ENCODE results near the gene PRKN. TPM values are rescaled to one million over a fixed set of nuclear protein-coding genes. Genes with fewer than 3 reads are reported as not detected.

The PRKN gene
- total and polyA plus RNA-seq, 2 experiments from 2014 or later: 0.10 to 0.84 TPM

DNA sequence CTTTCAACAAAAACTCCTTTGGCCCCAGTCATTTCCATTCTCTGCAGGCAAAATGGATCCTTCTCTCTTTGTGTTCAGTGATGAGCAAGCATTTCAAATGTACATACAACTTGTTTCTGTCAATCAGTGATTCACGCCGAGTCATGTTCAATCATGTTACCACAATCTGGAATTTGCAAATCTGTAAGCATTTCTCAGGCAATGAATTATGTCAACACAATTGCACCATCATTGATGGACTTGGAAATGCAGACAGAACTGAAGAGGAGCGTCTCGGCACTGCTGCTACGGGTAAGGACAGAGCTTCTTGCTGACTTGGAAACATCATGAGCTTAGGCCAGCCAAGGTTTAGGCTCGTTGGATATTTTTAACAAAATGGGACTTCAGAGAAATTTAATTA lies 1320.9 kb downstream of the PRKN start (continued):
- TF ChIP-seq EZH2phosphoT487 (IDR thresholded peaks at IDR 0.05; ENCODE audit: unreplicated experiment) (no peak), STAT1 (IDR thresholded peaks at IDR 0.05; ENCODE audit: unreplicated experiment) (no peak), POLR2AphosphoS5 (IDR thresholded peaks at IDR 0.05; ENCODE audit: low read depth) (no peak), EZH2 (IDR thresholded peaks at IDR 0.05; ENCODE audit: low read depth, unreplicated experiment) (no peak), JUNB (IDR thresholded peaks at IDR 0.05; ENCODE audit: unreplicated experiment) (no peak)
- TF ChIP-seq, protein P1, sequence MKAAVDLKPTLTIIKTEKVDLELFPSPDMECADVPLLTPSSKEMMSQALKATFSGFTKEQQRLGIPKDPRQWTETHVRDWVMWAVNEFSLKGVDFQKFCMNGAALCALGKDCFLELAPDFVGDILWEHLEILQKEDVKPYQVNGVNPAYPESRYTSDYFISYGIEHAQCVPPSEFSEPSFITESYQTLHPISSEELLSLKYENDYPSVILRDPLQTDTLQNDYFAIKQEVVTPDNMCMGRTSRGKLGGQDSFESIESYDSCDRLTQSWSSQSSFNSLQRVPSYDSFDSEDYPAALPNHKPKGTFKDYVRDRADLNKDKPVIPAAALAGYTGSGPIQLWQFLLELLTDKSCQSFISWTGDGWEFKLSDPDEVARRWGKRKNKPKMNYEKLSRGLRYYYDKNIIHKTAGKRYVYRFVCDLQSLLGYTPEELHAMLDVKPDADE (IDR thresholded peaks at IDR 0.05): no peak

DNA sequence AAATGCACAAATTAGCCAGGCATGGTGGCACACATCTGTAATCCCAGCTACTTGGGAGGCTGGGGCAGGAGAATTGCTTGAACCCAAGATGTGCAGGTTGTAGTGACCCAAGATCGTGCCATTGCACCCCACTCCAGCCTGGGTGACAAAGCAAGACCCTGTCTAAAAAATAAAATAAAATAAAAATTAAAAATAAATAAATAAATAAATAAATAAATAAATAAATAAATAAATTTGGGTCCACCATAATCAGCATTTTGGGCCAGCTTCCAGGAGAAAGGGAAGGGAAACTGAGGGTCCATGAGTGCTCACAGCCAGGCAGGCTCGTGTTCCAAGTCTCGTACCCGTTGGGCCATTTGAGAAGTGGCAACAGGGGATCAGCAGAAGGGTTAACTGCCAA lies 1322.1 kb downstream of the PRKN start:
- no peak overlapping the region for H3K27ac ChIP-seq (ENCODE audit: low read depth)
- no peak overlapping the region for H3K27ac Mint-ChIP-seq
- peaks cover 2% of the 10 kb centered on the region; the same call in 1 of the 3 replicates for H3K4me1 Mint-ChIP-seq
- no peaks in the 10 kb centered on the region for H4K20me1 ChIP-seq (replicated peaks; ENCODE audit: insufficient read depth)
- H2AFZ ChIP-seq: no peak overlapping the region
- peaks cover 12% of the 10 kb centered on the region for H3K9me3 Mint-ChIP-seq
- no peak for DNase-seq (ENCODE audit: low spot score)
- no peaks in the 10 kb centered on the region; the same call in 1 of the 2 replicates for H3K4me1 ChIP-seq (ENCODE audit: insufficient read depth)
- H3K4me2 ChIP-seq: no peak overlapping the region
- no peaks in the 10 kb centered on the region for H3F3A ChIP-seq (replicated peaks; ENCODE audit: low read depth)
- no peaks in the 10 kb centered on the region for H3K9me2 ChIP-seq (ENCODE audit: insufficient read depth)
- no peaks in the 10 kb centered on the region for H3K36me3 Mint-ChIP-seq (ENCODE audit: low read depth)
- ATAC-seq: no peak
- peaks cover 2% of the 10 kb centered on the region for H3K27me3 Mint-ChIP-seq (ENCODE audit: insufficient read depth, low read depth, poor library complexity)
- TF ChIP-seq ZNF114 (CRISPR knock-in tag; IDR thresholded peaks at IDR 0.05) (no peak), POLR2AphosphoS5 (IDR thresholded peaks at IDR 0.05; ENCODE audit: low read depth) (no peak), STAT1 (IDR thresholded peaks at IDR 0.05; ENCODE audit: unreplicated experiment) (no peak), CREB1 (CRISPR knock-in tag; IDR thresholded peaks at IDR 0.05; ENCODE audit: low read depth) (no peak), EZH2 (IDR thresholded peaks at IDR 0.05; ENCODE audit: low read depth, unreplicated experiment) (no peak)
- no peaks in the 10 kb centered on the region for H3K27me3 ChIP-seq (ENCODE audit: insufficient read depth)
- H3K36me3 ChIP-seq (ENCODE audit: insufficient read depth): no peaks in the 10 kb centered on the region
- no peak overlapping the region for H3K4me3 ChIP-seq
- no peaks in the 10 kb centered on the region for H3K79me2 ChIP-seq (replicated peaks; ENCODE audit: insufficient read depth)
- no peak overlapping the region for H3K4me3 Mint-ChIP-seq

DNA sequence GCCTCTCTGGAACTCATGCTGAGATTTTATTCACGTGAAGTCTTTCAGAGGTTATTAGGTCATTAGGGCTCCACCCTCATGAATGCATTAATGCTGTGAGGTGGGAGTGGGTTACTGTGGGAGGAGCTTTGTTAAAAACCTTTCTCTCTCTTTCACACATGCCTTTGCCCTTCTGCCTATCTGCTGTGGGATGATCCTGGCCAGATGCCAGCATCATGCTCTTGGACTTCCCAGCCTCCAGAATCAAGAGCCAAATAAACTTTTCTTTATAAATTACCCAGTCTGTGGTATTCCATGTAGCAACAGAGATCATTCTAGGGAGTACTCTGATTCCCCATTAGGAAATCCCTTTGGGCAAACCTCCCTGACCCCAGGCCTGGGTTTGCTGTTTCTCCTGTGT lies 1323.8 kb downstream of the PRKN start:
- peaks cover 2% of the 10 kb centered on the region for H3K27me3 Mint-ChIP-seq (ENCODE audit: insufficient read depth, low read depth, poor library complexity)
- no peaks in the 10 kb centered on the region for H3K36me3 ChIP-seq (ENCODE audit: insufficient read depth)
- ATAC-seq: no peak

More for the DNA sequence above, 1323.8 kb downstream of the PRKN start:
- no peak overlapping the region for H3K4me3 Mint-ChIP-seq
- H3K27ac ChIP-seq (ENCODE audit: low read depth): no peak overlapping the region
- no peak overlapping the region for H2AFZ ChIP-seq
- peaks cover 1% of the 10 kb centered on the region; the same call in 1 of the 3 replicates for H3K36me3 Mint-ChIP-seq (ENCODE audit: low read depth)
- H3K27ac Mint-ChIP-seq: no peak overlapping the region
- H3K4me1 Mint-ChIP-seq: peaks cover 2% of the 10 kb centered on the region; the same call in 1 of the 3 replicates
- no peak overlapping the region for H3K4me3 ChIP-seq
- DNase-seq (ENCODE audit: low spot score): no peak
- H3K79me2 ChIP-seq (replicated peaks; ENCODE audit: insufficient read depth): no peaks in the 10 kb centered on the region
- no peaks in the 10 kb centered on the region for H3K9me2 ChIP-seq (ENCODE audit: insufficient read depth)
- no peaks in the 10 kb centered on the region; the same call in 1 of the 2 replicates for H3K4me1 ChIP-seq (ENCODE audit: insufficient read depth)
- TF ChIP-seq STAT1 (IDR thresholded peaks at IDR 0.05; ENCODE audit: unreplicated experiment): no peak
- TF ChIP-seq, protein P2, sequence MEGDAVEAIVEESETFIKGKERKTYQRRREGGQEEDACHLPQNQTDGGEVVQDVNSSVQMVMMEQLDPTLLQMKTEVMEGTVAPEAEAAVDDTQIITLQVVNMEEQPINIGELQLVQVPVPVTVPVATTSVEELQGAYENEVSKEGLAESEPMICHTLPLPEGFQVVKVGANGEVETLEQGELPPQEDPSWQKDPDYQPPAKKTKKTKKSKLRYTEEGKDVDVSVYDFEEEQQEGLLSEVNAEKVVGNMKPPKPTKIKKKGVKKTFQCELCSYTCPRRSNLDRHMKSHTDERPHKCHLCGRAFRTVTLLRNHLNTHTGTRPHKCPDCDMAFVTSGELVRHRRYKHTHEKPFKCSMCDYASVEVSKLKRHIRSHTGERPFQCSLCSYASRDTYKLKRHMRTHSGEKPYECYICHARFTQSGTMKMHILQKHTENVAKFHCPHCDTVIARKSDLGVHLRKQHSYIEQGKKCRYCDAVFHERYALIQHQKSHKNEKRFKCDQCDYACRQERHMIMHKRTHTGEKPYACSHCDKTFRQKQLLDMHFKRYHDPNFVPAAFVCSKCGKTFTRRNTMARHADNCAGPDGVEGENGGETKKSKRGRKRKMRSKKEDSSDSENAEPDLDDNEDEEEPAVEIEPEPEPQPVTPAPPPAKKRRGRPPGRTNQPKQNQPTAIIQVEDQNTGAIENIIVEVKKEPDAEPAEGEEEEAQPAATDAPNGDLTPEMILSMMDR (conservative IDR thresholded peaks at IDR 0.05; ENCODE audit: low read depth in 2 of 2): no peak
- TF ChIP-seq, protein P3, sequence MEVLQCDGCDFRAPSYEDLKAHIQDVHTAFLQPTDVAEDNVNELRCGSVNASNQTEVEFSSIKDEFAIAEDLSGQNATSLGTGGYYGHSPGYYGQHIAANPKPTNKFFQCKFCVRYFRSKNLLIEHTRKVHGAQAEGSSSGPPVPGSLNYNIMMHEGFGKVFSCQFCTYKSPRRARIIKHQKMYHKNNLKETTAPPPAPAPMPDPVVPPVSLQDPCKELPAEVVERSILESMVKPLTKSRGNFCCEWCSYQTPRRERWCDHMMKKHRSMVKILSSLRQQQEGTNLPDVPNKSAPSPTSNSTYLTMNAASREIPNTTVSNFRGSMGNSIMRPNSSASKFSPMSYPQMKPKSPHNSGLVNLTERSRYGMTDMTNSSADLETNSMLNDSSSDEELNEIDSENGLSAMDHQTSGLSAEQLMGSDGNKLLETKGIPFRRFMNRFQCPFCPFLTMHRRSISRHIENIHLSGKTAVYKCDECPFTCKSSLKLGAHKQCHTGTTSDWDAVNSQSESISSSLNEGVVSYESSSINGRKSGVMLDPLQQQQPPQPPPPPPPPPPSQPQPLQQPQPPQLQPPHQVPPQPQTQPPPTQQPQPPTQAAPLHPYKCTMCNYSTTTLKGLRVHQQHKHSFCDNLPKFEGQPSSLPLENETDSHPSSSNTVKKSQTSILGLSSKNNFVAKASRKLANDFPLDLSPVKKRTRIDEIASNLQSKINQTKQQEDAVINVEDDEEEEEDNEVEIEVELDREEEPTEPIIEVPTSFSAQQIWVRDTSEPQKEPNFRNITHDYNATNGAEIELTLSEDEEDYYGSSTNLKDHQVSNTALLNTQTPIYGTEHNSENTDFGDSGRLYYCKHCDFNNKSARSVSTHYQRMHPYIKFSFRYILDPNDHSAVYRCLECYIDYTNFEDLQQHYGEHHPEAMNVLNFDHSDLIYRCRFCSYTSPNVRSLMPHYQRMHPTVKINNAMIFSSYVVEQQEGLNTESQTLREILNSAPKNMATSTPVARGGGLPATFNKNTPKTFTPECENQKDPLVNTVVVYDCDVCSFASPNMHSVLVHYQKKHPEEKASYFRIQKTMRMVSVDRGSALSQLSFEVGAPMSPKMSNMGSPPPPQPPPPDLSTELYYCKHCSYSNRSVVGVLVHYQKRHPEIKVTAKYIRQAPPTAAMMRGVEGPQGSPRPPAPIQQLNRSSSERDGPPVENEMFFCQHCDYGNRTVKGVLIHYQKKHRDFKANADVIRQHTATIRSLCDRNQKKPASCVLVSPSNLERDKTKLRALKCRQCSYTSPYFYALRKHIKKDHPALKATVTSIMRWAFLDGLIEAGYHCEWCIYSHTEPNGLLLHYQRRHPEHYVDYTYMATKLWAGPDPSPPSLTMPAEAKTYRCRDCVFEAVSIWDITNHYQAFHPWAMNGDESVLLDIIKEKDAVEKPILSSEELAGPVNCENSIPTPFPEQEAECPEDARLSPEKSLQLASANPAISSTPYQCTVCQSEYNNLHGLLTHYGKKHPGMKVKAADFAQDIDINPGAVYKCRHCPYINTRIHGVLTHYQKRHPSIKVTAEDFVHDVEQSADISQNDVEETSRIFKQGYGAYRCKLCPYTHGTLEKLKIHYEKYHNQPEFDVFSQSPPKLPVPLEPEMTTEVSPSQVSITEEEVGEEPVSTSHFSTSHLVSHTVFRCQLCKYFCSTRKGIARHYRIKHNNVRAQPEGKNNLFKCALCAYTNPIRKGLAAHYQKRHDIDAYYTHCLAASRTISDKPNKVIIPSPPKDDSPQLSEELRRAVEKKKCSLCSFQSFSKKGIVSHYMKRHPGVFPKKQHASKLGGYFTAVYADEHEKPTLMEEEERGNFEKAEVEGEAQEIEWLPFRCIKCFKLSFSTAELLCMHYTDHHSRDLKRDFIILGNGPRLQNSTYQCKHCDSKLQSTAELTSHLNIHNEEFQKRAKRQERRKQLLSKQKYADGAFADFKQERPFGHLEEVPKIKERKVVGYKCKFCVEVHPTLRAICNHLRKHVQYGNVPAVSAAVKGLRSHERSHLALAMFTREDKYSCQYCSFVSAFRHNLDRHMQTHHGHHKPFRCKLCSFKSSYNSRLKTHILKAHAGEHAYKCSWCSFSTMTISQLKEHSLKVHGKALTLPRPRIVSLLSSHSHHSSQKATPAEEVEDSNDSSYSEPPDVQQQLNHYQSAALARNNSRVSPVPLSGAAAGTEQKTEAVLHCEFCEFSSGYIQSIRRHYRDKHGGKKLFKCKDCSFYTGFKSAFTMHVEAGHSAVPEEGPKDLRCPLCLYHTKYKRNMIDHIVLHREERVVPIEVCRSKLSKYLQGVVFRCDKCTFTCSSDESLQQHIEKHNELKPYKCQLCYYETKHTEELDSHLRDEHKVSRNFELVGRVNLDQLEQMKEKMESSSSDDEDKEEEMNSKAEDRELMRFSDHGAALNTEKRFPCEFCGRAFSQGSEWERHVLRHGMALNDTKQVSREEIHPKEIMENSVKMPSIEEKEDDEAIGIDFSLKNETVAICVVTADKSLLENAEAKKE (CRISPR knock-in tag; IDR thresholded peaks at IDR 0.05): no peak
- H3K4me2 ChIP-seq: no peak overlapping the region
- no peaks in the 10 kb centered on the region for H3F3A ChIP-seq (replicated peaks; ENCODE audit: low read depth)
- H4K20me1 ChIP-seq (replicated peaks; ENCODE audit: insufficient read depth): no peaks in the 10 kb centered on the region
- H3K27me3 ChIP-seq (ENCODE audit: insufficient read depth): no peaks in the 10 kb centered on the region
- H3K9me3 Mint-ChIP-seq: peaks cover 22% of the 10 kb centered on the region

Data from GM23338 (cell line).